Panc1 (cell line): ENCODE measurements around the gene FARS2.

Source experiments
- CTCF ChIP-seq: fragments of 450-650 bp; IDR thresholded peaks from 2 replicates; pipeline ENCODE4 v1.5.1; 2017; ENCODE audit warnings: mild to moderate bottlenecking
- TF ChIP-seq, protein P1 (sequence below), 2 experiments: IDR thresholded peaks; 2 replicates each; pipeline ENCODE4 v1.6.1; 2011 to 2012; ENCODE audit warnings: low read depth in 2 of 2, control low read depth in 1 of 2, low read length in 1 of 2, mild to moderate bottlenecking in 1 of 2, moderate library complexity in 1 of 2; ENCODE audit not compliant: insufficient read depth in 1 of 2

GRCh38 chr6:5412017-5412416 lies 150.7 kb downstream of the FARS2 start:
- TF ChIP-seq CTCF, result no peak
- TF ChIP-seq, protein P1, sequence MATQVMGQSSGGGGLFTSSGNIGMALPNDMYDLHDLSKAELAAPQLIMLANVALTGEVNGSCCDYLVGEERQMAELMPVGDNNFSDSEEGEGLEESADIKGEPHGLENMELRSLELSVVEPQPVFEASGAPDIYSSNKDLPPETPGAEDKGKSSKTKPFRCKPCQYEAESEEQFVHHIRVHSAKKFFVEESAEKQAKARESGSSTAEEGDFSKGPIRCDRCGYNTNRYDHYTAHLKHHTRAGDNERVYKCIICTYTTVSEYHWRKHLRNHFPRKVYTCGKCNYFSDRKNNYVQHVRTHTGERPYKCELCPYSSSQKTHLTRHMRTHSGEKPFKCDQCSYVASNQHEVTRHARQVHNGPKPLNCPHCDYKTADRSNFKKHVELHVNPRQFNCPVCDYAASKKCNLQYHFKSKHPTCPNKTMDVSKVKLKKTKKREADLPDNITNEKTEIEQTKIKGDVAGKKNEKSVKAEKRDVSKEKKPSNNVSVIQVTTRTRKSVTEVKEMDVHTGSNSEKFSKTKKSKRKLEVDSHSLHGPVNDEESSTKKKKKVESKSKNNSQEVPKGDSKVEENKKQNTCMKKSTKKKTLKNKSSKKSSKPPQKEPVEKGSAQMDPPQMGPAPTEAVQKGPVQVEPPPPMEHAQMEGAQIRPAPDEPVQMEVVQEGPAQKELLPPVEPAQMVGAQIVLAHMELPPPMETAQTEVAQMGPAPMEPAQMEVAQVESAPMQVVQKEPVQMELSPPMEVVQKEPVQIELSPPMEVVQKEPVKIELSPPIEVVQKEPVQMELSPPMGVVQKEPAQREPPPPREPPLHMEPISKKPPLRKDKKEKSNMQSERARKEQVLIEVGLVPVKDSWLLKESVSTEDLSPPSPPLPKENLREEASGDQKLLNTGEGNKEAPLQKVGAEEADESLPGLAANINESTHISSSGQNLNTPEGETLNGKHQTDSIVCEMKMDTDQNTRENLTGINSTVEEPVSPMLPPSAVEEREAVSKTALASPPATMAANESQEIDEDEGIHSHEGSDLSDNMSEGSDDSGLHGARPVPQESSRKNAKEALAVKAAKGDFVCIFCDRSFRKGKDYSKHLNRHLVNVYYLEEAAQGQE (IDR thresholded peaks at IDR 0.05; ENCODE audit: insufficient read depth in 1 of 2, low read depth in 2 of 2, low read length in 1 of 2), result no peak
